K562 (cell line): ENCODE measurements around the gene SLC39A7. TPM values are rescaled to one million over a fixed set of nuclear protein-coding genes. Genes with fewer than 3 reads are reported as not detected.

Source experiments
- ATAC-seq: fragments of 200-7000 bp; cut with Tn5 transposase; 3 replicates; pipeline ENCODE4 v1.9.1; 2020; ENCODE audit warnings: moderate library complexity
- BruUV-seq: library from RNA; stranded (reverse); fragments of 400-500 nt; replicated peaks from 2 replicates; lab custom pipeline; 2021; lab: Mats Ljungman, UMichigan
- CTCF ChIA-PET: fragments of 300-600 bp; formaldehyde crosslinking; extraction: SDS; loops from one replicate; lab custom pipeline; 2021; ENCODE audit warnings: low intra/inter-chr PET ratio; lab: Yijun Ruan, JAX
- POLR2A ChIA-PET: fragments of 300-600, 350-650 bp; sonication (Branson Sonifier 250); formaldehyde crosslinking; extraction: SDS; loops from one replicate; lab custom pipeline; 2021; ENCODE audit warnings: antibody characterized with exemption, inconsistent platforms; lab: Yijun Ruan, JAX
- DNase-seq, 4 experiments: peaks; one replicate each; pipeline versions ENCODE4 v3.0.0 to v3.0.0-alpha.2; 2011 to 2018; ENCODE audit warnings: low spot score in 3 of 4, mixed read lengths in 3 of 4; ENCODE audit errors: extremely low read depth in 1 of 4
- FAIRE-seq: peaks from 2 replicates; lab custom pipeline; 2011; peaks lifted over from hg19 to GRCh38; lab: Jason Lieb, UNC
- H2AFZ ChIP-seq: 2 replicates; pipeline ENCODE4 v1.6.0; 2011; ENCODE audit warnings: low read depth, low read length, control low read depth, inconsistent platforms
- H3K27ac ChIP-seq: fragments of 200-600 bp; 3 replicates; pipeline ENCODE4 v1.8.0; 2011; ENCODE audit warnings: low read depth, mild to moderate bottlenecking, control low read depth, inconsistent platforms, low read length, moderate library complexity, mixed read lengths; ENCODE audit errors: extremely low read depth
- H3K27me3 ChIP-seq, 2 experiments: fragments of 300-600 bp in 1 of 2; 2 replicates in 1 of 2; 3 replicates in 1 of 2; pipeline versions ENCODE4 v1.6.0 to v1.8.0; 2011; ENCODE audit warnings: inconsistent platforms in 2 of 2, low read length in 2 of 2, mild to moderate bottlenecking in 1 of 2, mixed read lengths in 1 of 2, moderate library complexity in 1 of 2; ENCODE audit not compliant: control insufficient read depth in 2 of 2, insufficient read depth in 2 of 2
- H3K36me3 ChIP-seq: fragments of 300-600 bp; 3 replicates; pipeline ENCODE4 v1.8.0; 2011; ENCODE audit warnings: mild to moderate bottlenecking, low read length, inconsistent platforms; ENCODE audit not compliant: control insufficient read depth, insufficient read depth
- H3K4me1 ChIP-seq, 2 experiments: fragments of 200-600 bp in 1 of 2; replicated peaks in 1 of 2; 2 replicates in 1 of 2; 3 replicates in 1 of 2; pipeline versions ENCODE4 v1.5.1 to v1.8.0; 2011; ENCODE audit warnings: inconsistent platforms in 2 of 2, low read length in 2 of 2, mild to moderate bottlenecking in 1 of 2, mixed read lengths in 1 of 2, moderate library complexity in 1 of 2; ENCODE audit not compliant: control insufficient read depth in 2 of 2, insufficient read depth in 2 of 2
- H3K4me2 ChIP-seq: 2 replicates; pipeline ENCODE4 v1.6.1; 2011; ENCODE audit warnings: low read length, control low read depth, inconsistent platforms, mixed read lengths; ENCODE audit not compliant: insufficient read depth
- H3K4me3 ChIP-seq: fragments of 200-600 bp; sonication (generic), shearing (Covaris generic); 2 replicates; pipeline ENCODE4 v1.5.1; 2016; ENCODE audit warnings: control low read depth, inconsistent platforms
- H3K79me2 ChIP-seq: fragments of 200-600 bp; 3 replicates; pipeline ENCODE4 v1.8.0; 2011; ENCODE audit warnings: low read length, inconsistent platforms; ENCODE audit not compliant: control insufficient read depth, insufficient read depth
- H3K9ac ChIP-seq, 2 experiments: 2 replicates each; pipeline versions ENCODE4 v1.6.0 to v1.6.1; 2011; ENCODE audit warnings: low read depth in 2 of 2, low read length in 2 of 2, control low read depth in 1 of 2, inconsistent platforms in 1 of 2, mild to moderate bottlenecking in 1 of 2, mixed read lengths in 1 of 2; ENCODE audit not compliant: insufficient read depth in 1 of 2
- H3K9me1 ChIP-seq: one replicate; pipeline ENCODE4 v1.6.0; 2011; ENCODE audit warnings: inconsistent platforms, mild to moderate bottlenecking, low read length, moderate library complexity; ENCODE audit not compliant: control insufficient read depth, insufficient read depth
- H3K9me3 ChIP-seq: replicated peaks from 2 replicates; pipeline ENCODE4 v1.5.1; 2011; ENCODE audit warnings: low read depth, low read length, inconsistent platforms; ENCODE audit not compliant: control insufficient read depth, insufficient read depth
- H4K20me1 ChIP-seq: replicated peaks from 2 replicates; pipeline ENCODE4 v1.6.1; 2011; ENCODE audit warnings: low read length, inconsistent platforms, mixed read lengths; ENCODE audit not compliant: control insufficient read depth, insufficient read depth
- BRD9 ChIP-seq: fragments of 450-650 bp; IDR thresholded peaks from 2 replicates; pipeline ENCODE4 v1.6.1; 2018; ENCODE audit warnings: low read depth; ENCODE audit not compliant: partially characterized antibody
- CBFA2T3 ChIP-seq: fragments of 450-650 bp; IDR thresholded peaks from 2 replicates; pipeline ENCODE4 v1.6.1; 2017
- CEBPB ChIP-seq: fragments of 450-650 bp; IDR thresholded peaks from 2 replicates; pipeline ENCODE4 v1.6.1; 2016; ENCODE audit warnings: missing genetic modification characterization, missing compliant biosample characterization
- CREM ChIP-seq: IDR thresholded peaks from 2 replicates; pipeline ENCODE4 v1.6.1; 2014; ENCODE audit warnings: antibody characterized with exemption, low read depth
- FOSL1 ChIP-seq: fragments of 200-800 bp; sonication (Bioruptor generic); conservative IDR thresholded peaks from 2 replicates; pipeline ENCODE4 v1.6.1; 2016; ENCODE audit warnings: missing genetic modification characterization, missing compliant biosample characterization
- HDAC3 ChIP-seq: fragments of 450-650 bp; IDR thresholded peaks from 2 replicates; pipeline ENCODE4 v1.6.1; 2018; ENCODE audit warnings: borderline replicate concordance, mild to moderate bottlenecking, moderate library complexity; ENCODE audit not compliant: partially characterized antibody
- HDAC6 ChIP-seq: IDR thresholded peaks from 2 replicates; pipeline ENCODE4 v1.6.1; 2012; ENCODE audit warnings: low read depth, mild to moderate bottlenecking, control low read depth, inconsistent platforms, low read length, moderate library complexity
- HNRNPLL ChIP-seq: fragments of 200-400 bp; formaldehyde crosslinking; IDR thresholded peaks from 2 replicates; pipeline ENCODE4 v1.6.1; 2017; ENCODE audit warnings: low read length, low read depth, mild to moderate bottlenecking; ENCODE audit not compliant: poor library complexity, severe bottlenecking
- JUN ChIP-seq, 2 experiments: sonication (generic) in 1 of 2; formaldehyde crosslinking in 1 of 2; IDR thresholded peaks; 2 replicates each; pipeline versions ENCODE4 v1.6.1 to v1.8.0; 2012 to 2022; ENCODE audit warnings: borderline replicate concordance in 2 of 2, mild to moderate bottlenecking in 2 of 2, improper control_type of control experiment in 1 of 2, low read depth in 1 of 2, low read length in 1 of 2, missing genetic modification reagents in 1 of 2
- SMARCE1 ChIP-seq: fragments of 450-650 bp; IDR thresholded peaks from 2 replicates; pipeline ENCODE4 v1.7.1; 2016; ENCODE audit warnings: mild to moderate bottlenecking
- SMC3 ChIP-seq: conservative IDR thresholded peaks from 2 replicates; pipeline ENCODE4 v1.6.1; 2011; ENCODE audit warnings: low read depth, low read length, improper control_type of control experiment; ENCODE audit not compliant: insufficient read depth
- TCF7 ChIP-seq: sonication (generic); IDR thresholded peaks from 2 replicates; pipeline ENCODE4 v1.6.1; 2016; ENCODE audit warnings: antibody characterized with exemption, borderline replicate concordance
- ZNF695 ChIP-seq: fragments of 450-650 bp; formaldehyde crosslinking; IDR thresholded peaks from 2 replicates; pipeline ENCODE4 v1.4.0; 2020; ENCODE audit warnings: mild to moderate bottlenecking, moderate library complexity
- WGBS: fragments of 100-300 bp; shearing (Covaris generic); methylation state at CpG from one replicate; pipeline ENCODE4 v1.1.6; 2016; ENCODE audit warnings: low coverage, mixed read lengths; ENCODE audit not compliant: insufficient coverage; ENCODE audit errors: missing lambda C conversion rate; 5-methylcytosine and 5-hydroxymethylcytosine counted together
- in situ Hi-C: fragments of 300-500 bp; cut with MboI; formaldehyde crosslinking; loops from 4 replicates; pipeline ENCODE4 v1.15.0; 2018; ENCODE audit warnings: inconsistent platforms, mixed read lengths
- intact Hi-C: fragments of 100-400 bp; cut with micrococcal nuclease; formaldehyde crosslinking; loops from 2 replicates; pipeline ENCODE4 v1.14.2; 2022
- polyA plus RNA-seq, 8 experiments: library from polyadenylated mRNA; depleted of rRNA in 4 of 8; stranded (reverse) in 5 of 8; unstranded in 3 of 8; fragments of >200 nt; fragmentation: Nextera tagmentation in 2 of 8; fragmentation: Illumina TruSeq in 1 of 8; extraction: Ambion mirVana in 2 of 8; extraction: Trizol in 1 of 8; gene quantifications; 2 replicates each; pipeline versions ENCODE4 v1.2.1 to v1.2.3, GENCODE V29; 2011 to 2014; ENCODE audit warnings: inconsistent platforms in 1 of 8, missing spikeins in 1 of 8
- total RNA-seq, 7 experiments: library from RNA; depleted of rRNA in 6 of 7; stranded (reverse); fragments of >200 nt in 6 of 7; fragmentation: Illumina TruSeq in 2 of 7; extraction: Trizol in 2 of 7; gene quantifications; 2 replicates each; pipeline versions ENCODE4 v1.2.1 to v1.2.3, GENCODE V29; 2011 to 2021; ENCODE audit warnings: low replicate concordance in 1 of 7
- TF ChIP-seq, protein P1 (sequence below): IDR thresholded peaks from 2 replicates; pipeline ENCODE4 v1.6.1; 2011; ENCODE audit warnings: borderline replicate concordance, low read depth, mild to moderate bottlenecking, moderate library complexity, low read length; ENCODE audit not compliant: insufficient read depth, poor library complexity, severe bottlenecking
- TF ChIP-seq, protein P2 (sequence below): sonication (generic); IDR thresholded peaks from 2 replicates; pipeline ENCODE4 v1.6.1; 2016
- TF ChIP-seq, protein P3 (sequence below): sonication (generic); formaldehyde crosslinking; IDR thresholded peaks from 2 replicates; pipeline ENCODE4 v1.8.0; 2022; ENCODE audit warnings: mild to moderate bottlenecking, missing genetic modification reagents

SLC39A7 gene
- total and polyA plus RNA-seq, 9 of the 15 experiments (the other 6 are each of a cell fraction or from before 2014, with no cell fraction given): 21.7 to 169 (median 121) TPM

DNA sequence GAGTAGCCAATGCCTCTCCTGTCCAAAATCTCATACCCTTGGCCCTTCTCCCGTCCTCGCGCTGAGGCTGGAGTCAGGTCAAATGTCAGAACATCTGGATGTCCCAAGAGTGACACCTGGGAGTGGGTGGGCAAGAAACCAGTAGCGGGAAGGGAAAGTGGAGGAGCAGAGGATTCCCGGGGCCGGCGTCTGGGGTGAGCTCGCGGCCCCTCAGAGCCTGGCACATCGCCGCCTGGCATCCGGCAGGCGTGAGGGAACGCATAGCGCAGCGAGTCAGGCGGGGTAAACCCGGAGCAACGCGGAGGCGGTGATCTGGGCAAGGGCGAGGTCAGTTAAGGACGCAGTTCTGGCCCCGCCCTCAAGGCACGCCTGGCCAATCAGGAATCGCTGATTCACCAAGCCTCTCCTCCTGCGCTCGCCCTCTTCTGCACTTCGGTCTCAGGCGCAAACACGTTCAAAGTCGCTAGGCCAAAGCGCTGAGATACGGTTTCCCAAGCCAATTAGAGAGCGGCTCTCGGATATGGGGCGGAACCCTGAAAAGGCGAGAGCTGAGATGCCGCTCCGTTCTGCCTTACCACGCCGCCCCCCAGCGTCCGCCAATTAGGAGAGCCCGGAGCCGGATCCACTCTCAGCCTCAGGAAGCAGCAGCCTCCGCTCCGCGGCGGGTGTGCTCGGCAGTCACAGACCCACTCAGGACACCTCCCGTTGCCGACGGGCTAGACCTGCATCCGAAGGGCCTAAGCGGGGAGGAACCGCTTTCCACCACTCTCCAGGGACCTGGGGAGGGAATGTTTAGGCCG is 48.5 kb downstream of the SLC39A7 start:
- in situ Hi-C loops (loop anchor here (5.0 kb wide), 2 partner anchors 132 to 232 kb away; no protein-coding TSS in a partner anchor), intact Hi-C loops (loop anchor here (1.0 to 2.0 kb wide), 4 partner anchors 48 to 235 kb away; partner anchors contain the start of genes RXRB and SLC39A7)
- FAIRE-seq (peak; percentile 100), ATAC-seq (peak; percentile 97), DNase-seq (peak; percentile 95 to 100 (median 96))
- Histone ChIP-seq H3K27ac (peak overlapping the region; percentile 91), H3K4me2 (peak overlapping the region; percentile 97), H3K79me2 (no peaks in the 10 kb centered on the region), H3K27me3 (peaks cover 4 to 6% of the 10 kb centered on the region in 2 experiments; a peak in 2 of 5 replicates), H3K9me3 (no peaks in the 10 kb centered on the region), H3K4me1 (peaks cover 22 to 31% of the 10 kb centered on the region in 2 experiments), H3K4me3 (peak overlapping the region; percentile 53), H3K9me1 (peaks cover 4% of the 10 kb centered on the region), H4K20me1 (no peaks in the 10 kb centered on the region), H3K36me3 (peaks cover 19% of the 10 kb centered on the region), H3K9ac (peak overlapping the region; percentile 89 to 90), H2AFZ (peak overlapping the region; percentile 99)
- POLR2A ChIA-PET: interaction anchor here (0.5 to 5.2 kb wide), 29 partner anchors 10 to 1766 kb away, joined by 3 to 57 read pairs (median 4); partner anchors contain the start of genes B3GALT4, HLA-DPA1, RING1 and RPS18
- CTCF ChIA-PET: interaction anchor here (0.5 to 3.6 kb wide), 9 partner anchors 74 to 505 kb away, joined by 3 to 24 read pairs (median 5); no protein-coding TSS in a partner anchor
- WGBS: 1% methylated on average over 58 of the region's 58 CpGs
- BruUV-seq: TSS peak; percentile 43
- TF ChIP-seq BRD9: peak; percentile 47
- TF ChIP-seq, protein P1, sequence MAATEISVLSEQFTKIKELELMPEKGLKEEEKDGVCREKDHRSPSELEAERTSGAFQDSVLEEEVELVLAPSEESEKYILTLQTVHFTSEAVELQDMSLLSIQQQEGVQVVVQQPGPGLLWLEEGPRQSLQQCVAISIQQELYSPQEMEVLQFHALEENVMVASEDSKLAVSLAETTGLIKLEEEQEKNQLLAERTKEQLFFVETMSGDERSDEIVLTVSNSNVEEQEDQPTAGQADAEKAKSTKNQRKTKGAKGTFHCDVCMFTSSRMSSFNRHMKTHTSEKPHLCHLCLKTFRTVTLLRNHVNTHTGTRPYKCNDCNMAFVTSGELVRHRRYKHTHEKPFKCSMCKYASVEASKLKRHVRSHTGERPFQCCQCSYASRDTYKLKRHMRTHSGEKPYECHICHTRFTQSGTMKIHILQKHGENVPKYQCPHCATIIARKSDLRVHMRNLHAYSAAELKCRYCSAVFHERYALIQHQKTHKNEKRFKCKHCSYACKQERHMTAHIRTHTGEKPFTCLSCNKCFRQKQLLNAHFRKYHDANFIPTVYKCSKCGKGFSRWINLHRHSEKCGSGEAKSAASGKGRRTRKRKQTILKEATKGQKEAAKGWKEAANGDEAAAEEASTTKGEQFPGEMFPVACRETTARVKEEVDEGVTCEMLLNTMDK: peak; percentile 21
- TF ChIP-seq CBFA2T3: peak; percentile 28; the same call in 1 of the 2 replicates
- TF ChIP-seq HNRNPLL: peak; percentile 89
- TF ChIP-seq, protein P2, sequence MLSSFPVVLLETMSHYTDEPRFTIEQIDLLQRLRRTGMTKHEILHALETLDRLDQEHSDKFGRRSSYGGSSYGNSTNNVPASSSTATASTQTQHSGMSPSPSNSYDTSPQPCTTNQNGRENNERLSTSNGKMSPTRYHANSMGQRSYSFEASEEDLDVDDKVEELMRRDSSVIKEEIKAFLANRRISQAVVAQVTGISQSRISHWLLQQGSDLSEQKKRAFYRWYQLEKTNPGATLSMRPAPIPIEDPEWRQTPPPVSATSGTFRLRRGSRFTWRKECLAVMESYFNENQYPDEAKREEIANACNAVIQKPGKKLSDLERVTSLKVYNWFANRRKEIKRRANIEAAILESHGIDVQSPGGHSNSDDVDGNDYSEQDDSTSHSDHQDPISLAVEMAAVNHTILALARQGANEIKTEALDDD: peak; percentile 46; the same call in 1 of the 2 replicates
- peak; percentile 49; the same call in 1 of the 2 replicates for TF ChIP-seq CEBPB (tag)
- 0 out of 2 replicates have a peak, but pooled peaks have one; percentile 14 for TF ChIP-seq SMC3
- peak; percentile 21; the same call in 1 of the 2 replicates for TF ChIP-seq SMARCE1
- no peak for TF ChIP-seq ZNF695 (CRISPR knock-in tag)
- TF ChIP-seq TCF7: 0 out of 2 replicates have a peak, but pooled peaks have one; percentile 13
- TF ChIP-seq HDAC3: no peak
- TF ChIP-seq HDAC6: no peak
- TF ChIP-seq CREM: peak; percentile 78
- TF ChIP-seq JUN (IDR thresholded peaks at IDR 0.05; ENCODE audit: borderline replicate concordance, low read depth, low read length): 0 out of 2 replicates have a peak, but pooled peaks have one; percentile 30
- peak; percentile 80; the same call in 1 of the 2 replicates for TF ChIP-seq JUN (CRISPR knock-in tag; IDR thresholded peaks at IDR 0.05; ENCODE audit: borderline replicate concordance)
- peak; percentile 31; the same call in 1 of the 2 replicates for TF ChIP-seq FOSL1
- TF ChIP-seq, protein P3, sequence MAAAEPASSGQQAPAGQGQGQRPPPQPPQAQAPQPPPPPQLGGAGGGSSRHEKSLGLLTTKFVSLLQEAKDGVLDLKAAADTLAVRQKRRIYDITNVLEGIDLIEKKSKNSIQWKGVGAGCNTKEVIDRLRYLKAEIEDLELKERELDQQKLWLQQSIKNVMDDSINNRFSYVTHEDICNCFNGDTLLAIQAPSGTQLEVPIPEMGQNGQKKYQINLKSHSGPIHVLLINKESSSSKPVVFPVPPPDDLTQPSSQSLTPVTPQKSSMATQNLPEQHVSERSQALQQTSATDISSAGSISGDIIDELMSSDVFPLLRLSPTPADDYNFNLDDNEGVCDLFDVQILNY (CRISPR knock-in tag): no peak
